HG03575 (cell line): ENCODE measurements around the gene SOX18.

Source experiments
- ATAC-seq: cut with Tn5 transposase; IDR thresholded peaks from one replicate; pipeline ENCODE4 v1.9.1; 2021; ENCODE audit not compliant: unreplicated experiment, insufficient number of reproducible peaks, low FRiP score; ENCODE audit errors: extremely low read depth

The SOX18 gene

DNA sequence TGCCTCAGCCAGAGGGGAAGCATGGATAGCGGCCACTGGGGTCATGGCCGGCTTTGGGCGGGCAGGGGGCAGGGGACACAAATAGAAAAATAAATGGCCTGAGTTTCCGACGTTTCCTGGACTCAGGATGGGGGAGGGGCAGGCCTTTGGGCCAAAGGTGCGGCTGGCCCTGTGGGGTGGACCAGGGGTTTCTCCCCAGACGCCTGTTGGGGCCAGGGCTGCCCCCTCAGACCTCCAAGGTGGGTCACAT, 7.1 kb upstream of the SOX18 start:
- ATAC-seq, result no peak

DNA sequence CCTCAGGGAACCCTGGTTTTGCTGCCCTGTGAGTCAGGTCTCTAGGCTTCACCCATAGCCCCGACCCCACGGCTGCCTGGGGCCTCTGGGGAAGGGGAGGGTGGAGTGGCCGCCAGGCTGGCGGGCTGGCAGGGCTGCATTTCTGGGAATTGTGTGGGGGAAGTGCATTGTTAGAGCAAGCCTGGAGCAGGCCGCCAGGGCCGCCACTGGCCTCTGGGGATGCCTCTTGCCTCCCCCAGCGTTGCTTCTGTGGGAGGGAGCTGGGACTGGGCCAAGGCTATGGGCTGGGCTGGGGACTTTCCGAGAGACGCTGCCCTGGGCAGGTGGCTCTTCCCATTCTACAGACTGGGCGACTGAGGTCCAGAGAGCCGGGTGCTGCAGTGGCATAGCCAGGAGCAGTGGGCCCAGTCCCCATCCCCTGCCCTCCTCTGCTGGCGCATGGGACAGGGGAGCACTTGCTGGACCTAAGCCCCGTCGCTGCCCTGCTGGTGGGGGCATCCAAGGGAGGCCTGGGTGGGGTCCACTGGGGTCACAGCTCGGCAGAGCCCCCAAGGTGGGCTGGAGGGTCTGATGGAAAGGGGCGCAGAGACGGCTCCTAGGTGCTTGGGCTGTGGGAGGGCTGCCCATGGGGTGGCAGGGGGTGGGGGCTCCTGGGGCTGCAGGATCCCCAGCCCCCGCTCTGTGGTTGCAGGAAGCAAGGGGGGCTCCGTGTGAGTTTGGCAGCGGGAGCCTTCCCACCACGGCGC, 6.6 kb upstream of the SOX18 start:
- ATAC-seq, result no peak

DNA sequence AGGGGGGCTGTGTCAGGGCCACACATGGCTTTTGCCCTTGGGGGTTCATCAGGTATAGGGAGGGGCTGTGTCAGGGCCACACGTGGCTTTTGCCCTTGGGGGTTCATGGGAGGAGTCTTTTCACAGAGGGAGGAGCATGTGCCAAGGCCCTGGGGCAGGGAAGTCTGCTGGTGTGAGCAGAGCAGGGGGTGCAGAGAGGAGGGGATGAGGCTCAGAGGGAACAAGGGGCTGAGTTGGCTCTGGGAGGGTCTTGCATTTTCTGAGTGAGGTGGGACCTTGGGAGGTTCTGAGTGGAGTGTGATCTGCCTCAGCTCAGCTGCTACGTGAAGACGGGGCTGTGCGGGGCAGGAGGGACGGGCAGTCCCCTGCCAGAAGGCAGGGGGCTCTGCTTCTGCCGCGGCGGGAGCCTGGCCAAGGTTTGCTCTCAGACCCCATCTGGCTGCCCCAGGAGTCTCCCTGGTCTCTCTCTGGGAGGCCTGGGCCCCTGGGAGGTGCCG, 6.0 kb upstream of the SOX18 start:
- ATAC-seq, result no peak

DNA sequence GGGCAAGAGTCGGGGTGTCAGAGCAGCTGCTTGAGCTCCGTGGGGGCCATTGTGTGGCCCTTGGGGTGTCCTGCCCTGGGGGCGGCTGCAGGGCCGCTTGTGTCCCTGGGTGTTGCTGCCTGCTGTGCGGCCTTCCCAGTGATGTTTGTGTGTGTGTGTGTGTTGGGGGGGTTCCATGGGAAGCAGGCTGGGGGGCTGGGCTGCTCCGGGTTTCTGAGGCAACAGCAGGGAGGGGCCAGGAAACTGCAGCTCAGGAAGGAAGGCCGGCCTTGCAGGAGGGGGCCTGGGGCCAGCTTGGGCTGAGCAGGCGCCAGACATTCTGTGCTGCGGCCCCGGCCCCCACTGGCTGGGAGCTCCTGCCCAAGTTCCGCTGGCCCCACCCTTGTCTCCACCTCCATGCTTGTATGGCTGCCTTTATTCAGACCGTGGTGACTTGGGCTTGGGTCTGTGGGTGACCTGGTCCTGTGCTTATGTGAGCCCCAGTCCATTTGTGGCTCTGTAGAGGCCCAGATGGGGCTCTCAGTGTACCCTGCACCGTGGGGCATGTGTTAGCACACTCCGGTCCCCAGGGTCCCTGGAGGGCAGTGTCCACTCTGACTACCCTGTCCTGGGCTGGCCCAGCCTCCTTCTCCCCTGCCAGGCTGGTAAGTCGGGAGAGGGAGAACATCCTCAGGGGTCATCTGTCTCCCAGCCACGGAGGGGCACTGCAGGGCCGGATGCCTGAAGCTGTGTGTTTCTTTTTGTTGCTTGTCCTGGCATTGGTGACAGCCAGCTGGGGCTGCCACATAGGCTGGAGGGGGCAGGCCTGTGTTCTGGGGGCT, 4.6 kb upstream of the SOX18 start:
- ATAC-seq, result no peak

DNA sequence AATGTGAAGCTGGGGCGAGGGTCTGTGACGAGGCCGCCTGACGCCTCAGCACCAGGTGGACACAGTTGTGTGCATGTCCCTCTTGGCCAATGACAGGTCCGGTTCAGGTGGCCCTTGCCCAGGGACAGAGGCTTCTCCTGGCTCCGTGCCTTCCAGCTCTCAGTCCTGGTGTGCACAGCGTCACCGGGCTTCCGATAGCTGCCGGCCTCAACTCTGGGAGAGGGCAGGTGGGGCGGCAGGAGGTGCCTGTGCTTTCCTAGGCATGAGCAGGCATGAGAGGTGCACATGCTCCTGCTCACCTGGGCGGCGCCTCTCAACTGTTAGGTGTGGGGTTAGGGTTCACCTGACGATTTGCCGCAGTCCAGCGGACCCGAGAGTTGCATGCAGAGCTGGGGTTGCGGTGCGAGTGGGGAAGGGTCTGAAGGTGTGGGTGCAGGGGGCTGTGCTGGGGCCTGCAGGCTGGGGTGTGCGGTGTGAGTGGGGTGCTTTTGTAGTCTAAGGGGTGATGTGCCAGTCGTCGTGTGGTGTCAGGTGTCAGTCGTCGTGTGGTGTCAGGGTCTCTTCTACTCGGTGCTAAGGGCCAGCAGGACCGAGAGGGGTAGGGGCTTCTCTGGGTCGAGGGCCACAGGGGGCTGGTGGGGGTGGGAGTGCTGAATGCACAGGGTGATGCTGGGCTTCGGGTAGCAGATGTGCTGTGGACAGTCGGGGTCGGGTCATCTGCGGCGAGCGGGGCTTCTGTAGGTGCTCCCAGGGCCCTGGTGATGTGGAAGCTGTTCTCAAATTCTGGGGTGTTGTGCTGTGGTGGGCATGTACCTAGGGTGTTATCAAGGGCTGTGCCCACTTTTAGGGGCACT, 3.8 kb upstream of the SOX18 start:
- ATAC-seq, result no peak

DNA sequence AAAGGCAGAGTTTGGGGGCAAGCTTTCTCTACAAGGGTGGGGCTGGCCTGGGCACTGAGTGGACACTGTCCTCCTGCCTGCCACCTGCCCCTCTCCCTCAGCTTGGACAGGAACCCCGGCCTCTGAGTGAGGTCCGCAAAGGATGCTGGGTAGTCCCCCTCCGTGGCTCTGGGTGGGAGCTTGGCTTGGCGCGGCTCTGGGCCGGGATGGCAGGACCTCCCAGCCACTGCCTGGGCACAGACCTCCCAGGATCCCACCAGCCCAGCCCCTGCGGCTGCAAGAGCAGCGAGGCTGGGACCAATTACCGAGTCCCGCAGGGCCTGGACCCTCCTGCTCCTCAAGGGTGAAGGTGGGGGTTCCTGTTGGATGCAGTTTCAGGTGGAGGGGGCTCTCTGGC, 2.9 kb upstream of the SOX18 start:
- ATAC-seq, result no peak

DNA sequence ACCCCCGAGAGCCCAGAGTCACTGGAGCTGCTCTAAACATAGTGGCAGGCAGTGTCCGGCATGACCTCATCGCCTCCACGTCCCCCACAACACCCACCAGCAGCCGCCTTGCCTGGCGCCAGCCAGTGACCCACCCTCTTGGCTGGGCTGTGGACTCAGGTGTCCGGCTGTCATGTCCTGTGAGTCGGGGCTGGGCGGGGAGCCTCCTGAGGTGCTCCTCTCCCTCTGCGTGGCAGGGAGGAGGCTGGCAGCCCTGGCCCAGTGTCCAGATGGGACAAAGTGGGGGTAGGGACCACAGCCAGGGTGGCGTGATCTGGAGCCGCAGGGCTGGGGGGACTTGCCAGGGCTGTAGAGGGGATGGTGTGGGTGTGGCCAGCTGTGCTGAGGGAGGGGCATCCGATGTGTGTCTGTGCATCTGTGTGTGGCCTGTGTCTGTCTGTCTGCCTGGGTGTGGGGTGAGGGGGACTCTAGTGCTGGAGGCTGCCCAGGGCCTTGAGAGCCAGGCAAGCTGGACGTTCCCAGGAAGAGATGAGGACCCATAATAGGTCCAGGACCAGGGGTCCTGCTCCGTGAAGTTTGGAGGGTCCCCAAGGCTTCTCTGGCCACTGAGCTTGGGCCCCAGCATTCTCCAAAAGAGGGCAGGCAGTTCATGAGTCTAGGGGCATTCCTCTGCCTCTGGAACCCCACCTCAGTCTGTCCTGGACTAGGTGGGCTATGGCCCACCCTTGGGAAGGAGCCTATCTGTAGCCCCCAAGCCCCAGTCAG, 2.3 kb upstream of the SOX18 start:
- no peak for ATAC-seq

DNA sequence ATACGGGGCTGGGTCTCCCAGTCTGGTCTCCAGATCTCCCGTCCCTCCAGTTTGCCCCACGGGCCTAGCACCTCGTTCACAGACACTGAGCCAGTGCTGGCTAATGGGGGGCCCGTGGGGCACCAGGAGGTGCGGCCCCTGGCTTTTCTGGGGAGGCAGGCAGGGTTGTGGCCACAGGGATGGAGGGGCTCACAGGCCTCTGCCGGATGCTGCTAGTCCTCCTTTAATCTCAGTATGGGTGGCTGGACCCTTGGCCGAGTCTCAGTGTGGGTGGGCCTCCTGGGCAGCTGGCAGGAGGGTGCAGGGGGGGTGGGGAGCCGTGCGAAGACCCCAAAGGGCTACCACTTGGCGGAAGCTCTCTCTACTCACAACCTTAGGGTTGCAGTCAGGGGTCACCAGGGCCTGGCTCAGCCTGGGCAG, 1.6 kb upstream of the SOX18 start:
- no peak for ATAC-seq

DNA sequence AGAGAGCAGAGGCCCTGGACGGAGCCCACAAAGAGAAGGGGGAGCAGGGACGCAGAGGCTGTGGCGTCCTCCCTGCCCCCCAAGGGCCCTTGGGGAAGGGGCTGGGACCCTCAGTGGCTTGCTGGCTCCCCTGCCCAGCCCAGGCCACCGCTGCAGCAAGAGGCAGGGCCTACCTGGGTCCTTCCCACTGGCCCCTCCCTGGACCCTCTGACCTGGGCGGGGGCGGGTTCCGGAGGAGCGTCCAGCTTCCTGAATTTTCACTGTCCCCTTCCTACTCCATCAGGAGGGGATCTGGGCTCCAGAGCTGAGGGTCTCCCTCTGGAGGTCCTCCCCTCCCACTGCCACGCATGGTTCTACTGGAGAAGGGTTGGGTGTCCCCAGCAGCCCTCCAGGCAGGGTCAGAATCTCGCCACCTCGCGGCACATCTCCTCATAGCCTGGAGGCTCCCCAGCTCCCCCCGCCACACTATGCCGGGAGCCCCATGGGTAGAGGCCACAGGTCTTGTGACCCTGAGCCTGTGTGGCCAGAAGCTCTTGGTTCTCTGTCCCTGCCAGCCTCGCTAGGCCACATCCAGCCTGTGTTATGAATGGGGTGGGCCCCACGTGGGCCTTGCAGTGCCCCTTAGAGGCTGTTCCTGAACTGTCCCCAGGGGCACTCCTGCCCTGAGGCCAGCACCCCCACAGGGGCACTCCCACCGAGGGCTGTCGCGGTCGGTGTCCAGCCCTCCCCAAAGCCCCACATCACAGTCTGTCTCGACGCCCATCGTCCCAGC, 1.0 kb upstream of the SOX18 start:
- ATAC-seq, result no peak

DNA sequence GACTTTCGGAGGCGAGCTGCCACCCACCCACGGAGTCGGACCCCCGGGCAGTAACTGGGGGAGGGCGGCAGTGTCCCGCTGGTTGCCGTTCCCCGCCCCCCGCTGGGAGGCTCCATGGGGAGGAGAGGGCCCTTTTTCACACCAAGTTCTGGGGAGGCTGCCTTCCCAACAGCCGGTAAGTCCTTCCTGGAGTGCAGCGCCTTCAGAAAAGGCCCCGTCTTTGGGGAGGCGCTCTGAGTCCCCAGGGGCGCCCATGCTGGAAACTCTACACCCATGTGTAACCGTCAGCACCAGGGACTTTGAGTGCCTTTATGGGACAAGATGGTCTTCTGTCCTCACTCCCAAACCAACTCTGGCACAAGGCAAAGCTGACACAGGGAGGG, 430 bp upstream of the SOX18 start:
- no peak for ATAC-seq

DNA sequence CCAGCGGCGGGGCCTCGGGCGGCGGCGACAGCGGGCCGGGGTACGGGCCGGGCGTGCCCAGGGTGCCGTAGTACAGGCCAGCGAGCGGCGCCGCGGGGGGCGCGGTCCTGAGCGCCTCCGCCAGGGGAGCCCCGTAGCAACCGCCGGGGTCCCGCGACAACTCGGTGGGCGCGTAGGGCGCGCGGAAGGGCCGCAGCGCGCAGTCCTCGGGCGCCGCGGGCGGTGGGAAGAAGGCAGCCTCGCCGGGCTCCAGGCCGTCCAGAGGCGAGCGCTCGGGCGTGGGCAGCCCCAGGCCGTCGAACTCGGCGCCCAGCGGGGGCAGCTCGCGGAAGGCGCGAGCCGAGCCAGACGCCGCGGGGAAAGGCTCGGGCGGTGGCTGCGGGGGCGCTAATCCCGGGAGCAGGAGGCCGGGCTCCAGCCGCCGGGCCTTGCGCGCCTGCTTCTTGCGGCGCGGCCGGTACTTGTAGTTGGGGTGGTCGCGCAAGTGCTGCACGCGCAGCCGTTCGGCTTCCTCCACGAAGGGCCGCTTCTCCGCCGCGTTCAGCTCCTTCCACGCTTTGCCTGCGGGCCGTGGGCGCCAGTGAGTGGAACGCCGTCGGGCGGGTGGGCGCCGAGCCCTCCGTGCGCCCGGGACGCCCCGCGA, 916 bp downstream of the SOX18 start:
- ATAC-seq, result no peak

DNA sequence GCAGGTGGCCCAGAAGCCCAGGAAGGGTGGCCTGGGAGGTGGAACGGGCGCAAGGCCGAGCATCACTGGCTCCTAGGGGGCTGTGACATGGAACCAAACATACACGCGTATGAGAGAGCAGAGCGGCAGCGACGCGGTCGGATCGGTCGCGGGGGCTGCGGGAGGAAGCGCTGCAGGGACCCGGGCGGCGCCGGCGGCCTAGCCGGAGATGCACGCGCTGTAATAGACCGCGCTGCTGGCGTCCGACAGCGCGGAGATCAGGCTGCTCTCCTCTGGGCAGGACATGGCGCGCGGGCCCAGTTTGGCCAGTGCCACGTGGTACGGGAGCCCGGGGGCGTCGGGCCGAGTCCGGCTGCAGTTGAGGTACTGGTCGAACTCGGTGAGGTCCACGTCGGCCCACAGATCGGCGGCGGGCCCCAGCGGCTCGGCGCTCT, 1.5 kb downstream of the SOX18 start:
- no peak for ATAC-seq

DNA sequence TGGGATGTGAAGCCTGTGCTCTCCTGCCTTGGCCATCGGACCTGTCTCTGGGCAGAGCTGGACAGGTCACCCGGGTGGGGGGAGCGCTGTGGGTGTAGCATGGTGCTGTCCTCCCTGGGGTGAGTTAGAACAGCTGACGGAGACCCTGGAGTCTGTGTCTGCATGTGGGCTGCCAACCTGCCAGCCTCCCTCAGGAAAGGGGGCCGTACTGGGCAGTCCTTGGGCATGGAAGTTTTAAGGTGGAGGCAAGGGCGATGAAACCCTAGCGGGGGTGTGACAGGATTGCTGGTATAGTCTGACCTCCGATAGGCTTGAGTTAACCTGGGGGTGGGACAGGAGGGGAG, 2.4 kb downstream of the SOX18 start:
- no peak for ATAC-seq

DNA sequence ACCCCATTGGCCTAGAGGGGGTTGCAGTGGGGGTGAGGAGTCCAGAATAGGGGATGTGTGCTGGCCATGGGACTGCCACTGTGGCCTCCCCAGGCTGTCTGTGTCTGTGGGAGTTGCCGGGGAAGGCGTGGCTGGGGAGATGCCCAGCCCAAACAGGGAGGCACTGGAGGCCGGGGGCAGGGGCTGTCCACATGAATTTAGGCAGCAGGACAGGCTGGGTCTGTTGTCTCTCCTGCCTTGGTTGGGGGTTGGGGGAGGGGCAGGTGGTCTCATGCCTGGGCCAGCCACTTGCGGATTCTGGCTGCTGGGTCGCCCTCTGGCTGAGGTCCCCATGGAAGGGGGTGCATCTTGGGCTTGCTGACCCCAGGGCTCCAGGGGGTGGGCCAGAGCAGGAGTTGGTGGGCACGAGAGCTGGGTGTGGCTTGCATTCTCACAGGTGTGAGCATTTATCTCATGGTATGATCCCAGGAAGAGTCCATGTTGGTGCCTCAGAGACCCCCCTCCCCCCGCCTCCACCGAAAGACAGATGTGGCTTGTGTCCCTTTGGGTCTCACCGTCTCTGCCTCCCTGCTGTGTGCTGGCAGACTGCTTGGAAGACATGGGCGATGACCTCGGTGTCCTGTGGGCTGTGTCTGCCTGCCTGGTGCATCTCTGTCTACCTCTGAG, 4.0 kb downstream of the SOX18 start:
- no peak for ATAC-seq

DNA sequence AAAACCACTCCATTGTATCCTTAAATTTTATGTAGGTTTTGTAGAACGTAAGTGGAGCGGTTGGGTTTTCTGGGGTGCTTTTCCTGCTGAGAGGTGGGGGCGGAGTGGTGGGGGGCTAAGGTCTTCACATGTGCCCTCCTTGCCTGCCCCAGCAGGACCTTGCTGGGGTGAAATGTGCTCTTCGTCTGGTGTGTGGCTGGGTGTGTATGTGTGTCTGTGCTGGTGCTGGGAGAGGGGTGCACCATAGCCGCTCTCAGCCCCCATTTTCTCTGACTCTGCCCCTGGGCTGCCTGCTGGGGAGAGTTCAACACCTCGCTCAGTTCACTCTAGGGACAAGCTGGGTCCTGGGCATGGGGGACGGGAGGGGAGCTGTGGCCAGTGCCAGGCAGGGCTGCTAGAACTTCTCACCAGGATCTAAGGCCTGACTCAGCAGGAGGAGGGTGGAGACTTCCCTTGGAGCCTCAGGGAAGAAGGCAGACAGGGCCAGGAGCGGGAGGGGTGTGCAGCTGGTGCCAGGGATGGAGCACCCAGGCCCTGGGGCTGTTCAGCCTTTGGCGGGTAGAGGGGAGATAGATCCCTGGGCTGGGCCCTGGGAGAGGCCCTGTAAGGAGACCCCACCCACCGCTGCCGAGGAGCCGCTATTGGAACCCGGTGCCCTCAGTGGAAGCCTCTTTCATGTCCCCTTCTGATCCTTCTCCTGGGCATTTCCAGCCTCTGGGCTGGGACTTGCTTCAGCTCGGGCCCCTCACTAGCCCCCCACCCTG, 4.8 kb downstream of the SOX18 start:
- ATAC-seq, result no peak

DNA sequence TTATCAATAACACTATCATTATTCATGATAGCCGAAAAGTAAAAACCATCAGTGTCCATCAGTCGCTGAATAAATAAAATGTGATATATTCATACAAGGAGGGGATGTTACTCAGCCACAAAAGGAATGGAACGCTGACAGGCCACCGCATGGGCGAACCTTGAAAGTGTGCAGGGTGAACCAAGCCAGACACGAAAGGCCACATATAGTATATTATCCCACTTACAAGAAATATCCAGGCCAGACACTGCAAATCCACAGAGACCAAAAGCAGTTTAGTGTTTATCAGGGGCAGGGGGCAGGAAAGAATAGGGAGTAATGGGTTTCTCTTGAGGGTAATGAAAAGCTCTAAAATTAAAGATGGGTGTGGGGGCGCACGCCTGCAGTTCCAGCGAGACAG, 5.7 kb downstream of the SOX18 start:
- ATAC-seq, result no peak
